ENCODE data around the gene BCL7A. TPM values are rescaled to one million over a fixed set of nuclear protein-coding genes. Genes with fewer than 3 reads are reported as not detected.

The BCL7A gene
- total and polyA plus RNA-seq, 9 of the 15 experiments (the other 6 are each of a cell fraction or from before 2014, with no cell fraction given): 0.25 to 21.9 (median 14.9) TPM

- TF ChIP-seq, protein P1, sequence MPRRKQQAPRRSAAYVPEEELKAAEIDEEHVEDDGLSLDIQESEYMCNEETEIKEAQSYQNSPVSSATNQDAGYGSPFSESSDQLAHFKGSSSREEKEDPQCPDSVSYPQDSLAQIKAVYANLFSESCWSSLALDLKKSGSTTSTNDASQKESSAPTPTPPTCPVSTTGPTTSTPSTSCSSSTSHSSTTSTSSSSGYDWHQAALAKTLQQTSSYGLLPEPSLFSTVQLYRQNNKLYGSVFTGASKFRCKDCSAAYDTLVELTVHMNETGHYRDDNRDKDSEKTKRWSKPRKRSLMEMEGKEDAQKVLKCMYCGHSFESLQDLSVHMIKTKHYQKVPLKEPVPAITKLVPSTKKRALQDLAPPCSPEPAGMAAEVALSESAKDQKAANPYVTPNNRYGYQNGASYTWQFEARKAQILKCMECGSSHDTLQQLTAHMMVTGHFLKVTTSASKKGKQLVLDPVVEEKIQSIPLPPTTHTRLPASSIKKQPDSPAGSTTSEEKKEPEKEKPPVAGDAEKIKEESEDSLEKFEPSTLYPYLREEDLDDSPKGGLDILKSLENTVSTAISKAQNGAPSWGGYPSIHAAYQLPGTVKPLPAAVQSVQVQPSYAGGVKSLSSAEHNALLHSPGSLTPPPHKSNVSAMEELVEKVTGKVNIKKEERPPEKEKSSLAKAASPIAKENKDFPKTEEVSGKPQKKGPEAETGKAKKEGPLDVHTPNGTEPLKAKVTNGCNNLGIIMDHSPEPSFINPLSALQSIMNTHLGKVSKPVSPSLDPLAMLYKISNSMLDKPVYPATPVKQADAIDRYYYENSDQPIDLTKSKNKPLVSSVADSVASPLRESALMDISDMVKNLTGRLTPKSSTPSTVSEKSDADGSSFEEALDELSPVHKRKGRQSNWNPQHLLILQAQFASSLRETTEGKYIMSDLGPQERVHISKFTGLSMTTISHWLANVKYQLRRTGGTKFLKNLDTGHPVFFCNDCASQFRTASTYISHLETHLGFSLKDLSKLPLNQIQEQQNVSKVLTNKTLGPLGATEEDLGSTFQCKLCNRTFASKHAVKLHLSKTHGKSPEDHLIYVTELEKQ (CRISPR knock-in tag; IDR thresholded peaks at IDR 0.05): no peak
- TF ChIP-seq HNRNPUL1 (IDR thresholded peaks at IDR 0.05; ENCODE audit: low read length) (no peak), STAG1 (CRISPR knock-in tag; IDR thresholded peaks at IDR 0.05; ENCODE audit: borderline replicate concordance) (no peak)
These were observed 8.8 kb downstream of the BCL7A start (continued) for GRCh38 chr12:122030424-122031035.

GRCh38 chr12:122031342-122032216 is 9.9 kb downstream of the BCL7A start:
- peak; percentile 95 for ATAC-seq
- TF ChIP-seq ZNF408 (CRISPR knock-in tag; IDR thresholded peaks at IDR 0.05; ENCODE audit: low read depth) (no peak), BMI1 (IDR thresholded peaks at IDR 0.05; ENCODE audit: low read length) (no peak), ZNF79 (CRISPR knock-in tag; IDR thresholded peaks at IDR 0.05; ENCODE audit: low read depth) (no peak), RNF2 (IDR thresholded peaks at IDR 0.05) (no peak), ZNF586 (CRISPR knock-in tag; conservative IDR thresholded peaks at IDR 0.05) (no peak), POLR3A (IDR thresholded peaks at IDR 0.05; ENCODE audit: borderline replicate concordance, extremely low read depth, insufficient read depth, insufficient read length) (no peak), FOXP1 (CRISPR knock-in tag; IDR thresholded peaks at IDR 0.05) (0 out of 2 replicates have a peak, but pooled peaks have one; percentile 21), HDAC3 (IDR thresholded peaks at IDR 0.05; ENCODE audit: borderline replicate concordance, partially characterized antibody) (no peak), RBM17 (IDR thresholded peaks at IDR 0.05; ENCODE audit: borderline replicate concordance, low read depth, low read length) (no peak)
- TF ChIP-seq, protein P2, sequence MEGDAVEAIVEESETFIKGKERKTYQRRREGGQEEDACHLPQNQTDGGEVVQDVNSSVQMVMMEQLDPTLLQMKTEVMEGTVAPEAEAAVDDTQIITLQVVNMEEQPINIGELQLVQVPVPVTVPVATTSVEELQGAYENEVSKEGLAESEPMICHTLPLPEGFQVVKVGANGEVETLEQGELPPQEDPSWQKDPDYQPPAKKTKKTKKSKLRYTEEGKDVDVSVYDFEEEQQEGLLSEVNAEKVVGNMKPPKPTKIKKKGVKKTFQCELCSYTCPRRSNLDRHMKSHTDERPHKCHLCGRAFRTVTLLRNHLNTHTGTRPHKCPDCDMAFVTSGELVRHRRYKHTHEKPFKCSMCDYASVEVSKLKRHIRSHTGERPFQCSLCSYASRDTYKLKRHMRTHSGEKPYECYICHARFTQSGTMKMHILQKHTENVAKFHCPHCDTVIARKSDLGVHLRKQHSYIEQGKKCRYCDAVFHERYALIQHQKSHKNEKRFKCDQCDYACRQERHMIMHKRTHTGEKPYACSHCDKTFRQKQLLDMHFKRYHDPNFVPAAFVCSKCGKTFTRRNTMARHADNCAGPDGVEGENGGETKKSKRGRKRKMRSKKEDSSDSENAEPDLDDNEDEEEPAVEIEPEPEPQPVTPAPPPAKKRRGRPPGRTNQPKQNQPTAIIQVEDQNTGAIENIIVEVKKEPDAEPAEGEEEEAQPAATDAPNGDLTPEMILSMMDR (IDR thresholded peaks at IDR 0.05 in 2 of 3, conservative IDR thresholded peaks at IDR 0.05 in 1 of 3; ENCODE audit: insufficient read depth in 2 of 3, low read depth in 1 of 3, low read length in 3 of 3): peak; percentile 73 to 87 (median 82)

More at GRCh38 chr12:122031342-122032216, 9.9 kb downstream of the BCL7A start:
- CTCF ChIA-PET (ENCODE audit: low intra/inter-chr PET ratio): no interaction called here
- WGBS (ENCODE audit: insufficient coverage, low coverage, missing lambda C conversion rate): 52% methylated on average over 20 of the region's 21 CpGs
- no peak overlapping the region for H2AFZ ChIP-seq (ENCODE audit: low read depth, low read length)
- H3K79me2 ChIP-seq (ENCODE audit: control insufficient read depth, insufficient read depth, low read length): peaks cover 57% of the 10 kb centered on the region
- H3K27me3 ChIP-seq (ENCODE audit: control insufficient read depth in 2 of 2, insufficient read depth in 2 of 2, low read length in 2 of 2): no peaks in the 10 kb centered on the region
- no TSS peak for BruUV-seq (replicated peaks)
- FAIRE-seq (peak; percentile 78), DNase-seq (ENCODE audit: extremely low read depth in 1 of 4, low spot score in 3 of 4) (peak; percentile 64 to 74 (median 70))
- no peak overlapping the region for H3K4me2 ChIP-seq (ENCODE audit: insufficient read depth, low read length)
- H3K4me1 ChIP-seq (replicated peaks in 1 of 2; ENCODE audit: control insufficient read depth in 2 of 2, insufficient read depth in 2 of 2, low read length in 2 of 2): peaks cover 0 to 33% of the 10 kb centered on the region in 2 experiments; a peak in 4 of 5 replicates
- in situ Hi-C loops (cut with MboI) (no loop called here), intact Hi-C loops (cut with micrococcal nuclease) (no loop called here)
- H3K27ac ChIP-seq (ENCODE audit: extremely low read depth, low read depth, low read length): no peak overlapping the region
- H3K4me3 ChIP-seq: no peak overlapping the region
- no peaks in the 10 kb centered on the region for H3K9me3 ChIP-seq (replicated peaks; ENCODE audit: control insufficient read depth, insufficient read depth, low read depth, low read length)
- H3K9ac ChIP-seq (ENCODE audit: insufficient read depth in 1 of 2, low read depth in 2 of 2, low read length in 2 of 2): no peak overlapping the region
- H3K36me3 ChIP-seq (ENCODE audit: control insufficient read depth, insufficient read depth, low read length): peaks cover 32% of the 10 kb centered on the region; the same call in 1 of the 3 replicates
- peaks cover 8% of the 10 kb centered on the region for H3K9me1 ChIP-seq (ENCODE audit: control insufficient read depth, insufficient read depth, low read length)
- H4K20me1 ChIP-seq (replicated peaks; ENCODE audit: control insufficient read depth, insufficient read depth, low read length): peaks cover 9% of the 10 kb centered on the region; the same call in 1 of the 2 replicates
- POLR2A ChIA-PET: interaction anchor here (1.0 to 1.5 kb wide), 2 partner anchors 11 kb away, joined by 3 read pairs; no protein-coding TSS in a partner anchor
